ENCODE measurements around the gene BOLA2. TPM values are rescaled to one million over a fixed set of nuclear protein-coding genes. Genes with fewer than 3 reads are reported as not detected.

The BOLA2 gene
- total RNA-seq, 1 donor, result 23.0 TPM

Small RNA genes lying within 50 kb of the gene (small RNA-seq; reads per million reads assigned to genes)
- gene AC133555.2, result not detected

Other genes with a start within 250 kb of the BOLA2 start
- 3.7 TPM in 1 of 2 replicates, not detected in the other for gene NPIPB11, start 47.6 kb downstream of the BOLA2 start, total RNA-seq (ENCODE audit: low replicate concordance)
- gene SLX1B, start 182 bp upstream of the BOLA2 start, total RNA-seq (ENCODE audit: low replicate concordance), result 4.4 and 20.2 TPM in 2 replicates
- 0.81 and 1.3 TPM in 2 replicates for gene SULT1A4, start 5.6 kb upstream of the BOLA2 start, total RNA-seq (ENCODE audit: low replicate concordance)
- gene NPIPB12, start 52.1 kb upstream of the BOLA2 start, total RNA-seq (ENCODE audit: low replicate concordance), result 12.1 and 17.8 TPM in 2 replicates
- not detected in 2 replicates for gene SPN, start 208.9 kb upstream of the BOLA2 start, total RNA-seq (ENCODE audit: low replicate concordance)
- gene QPRT, start 224.8 kb upstream of the BOLA2 start, total RNA-seq (ENCODE audit: low replicate concordance), result 7.4 and 86.1 TPM in 2 replicates